Epithelial cell of esophagus (primary cell): ENCODE measurements around the gene EN1.

Experiments
- DNase-seq: peaks from one replicate; pipeline ENCODE4 v3.0.0; 2010; ENCODE audit warnings: low read depth
- H3K4me3 ChIP-seq: 2 replicates; pipeline ENCODE4 v1.5.1; 2011; ENCODE audit warnings: mild to moderate bottlenecking, low read length, control low read depth
- TF ChIP-seq, protein P1 (sequence below): IDR thresholded peaks from 2 replicates; pipeline ENCODE4 v1.5.1; 2011; ENCODE audit warnings: low read depth, mild to moderate bottlenecking, low read length, control low read depth, inconsistent platforms; ENCODE audit not compliant: insufficient read depth; ENCODE audit errors: missing control alignments

The EN1 gene

GRCh38 chr2:118846953-118847761, at the start of gene EN1:
TSS of gene EN1 (minus strand) at chr2:118847648. CDS start at chr2:118847167, 481 bp downstream.
- no peak within 1 kb of the TSS for H3K4me3 ChIP-seq
- no peak for DNase-seq
- TF ChIP-seq, protein P1, sequence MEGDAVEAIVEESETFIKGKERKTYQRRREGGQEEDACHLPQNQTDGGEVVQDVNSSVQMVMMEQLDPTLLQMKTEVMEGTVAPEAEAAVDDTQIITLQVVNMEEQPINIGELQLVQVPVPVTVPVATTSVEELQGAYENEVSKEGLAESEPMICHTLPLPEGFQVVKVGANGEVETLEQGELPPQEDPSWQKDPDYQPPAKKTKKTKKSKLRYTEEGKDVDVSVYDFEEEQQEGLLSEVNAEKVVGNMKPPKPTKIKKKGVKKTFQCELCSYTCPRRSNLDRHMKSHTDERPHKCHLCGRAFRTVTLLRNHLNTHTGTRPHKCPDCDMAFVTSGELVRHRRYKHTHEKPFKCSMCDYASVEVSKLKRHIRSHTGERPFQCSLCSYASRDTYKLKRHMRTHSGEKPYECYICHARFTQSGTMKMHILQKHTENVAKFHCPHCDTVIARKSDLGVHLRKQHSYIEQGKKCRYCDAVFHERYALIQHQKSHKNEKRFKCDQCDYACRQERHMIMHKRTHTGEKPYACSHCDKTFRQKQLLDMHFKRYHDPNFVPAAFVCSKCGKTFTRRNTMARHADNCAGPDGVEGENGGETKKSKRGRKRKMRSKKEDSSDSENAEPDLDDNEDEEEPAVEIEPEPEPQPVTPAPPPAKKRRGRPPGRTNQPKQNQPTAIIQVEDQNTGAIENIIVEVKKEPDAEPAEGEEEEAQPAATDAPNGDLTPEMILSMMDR, result no peak

- TF ChIP-seq, protein P1, result no peak
- H3K4me3 ChIP-seq, result no peak overlapping the region
- no peak for DNase-seq
These were observed 45.7 kb upstream of the EN1 start for GRCh38 chr2:118893100-118893499.

- DNase-seq, result no peak
- H3K4me3 ChIP-seq, result no peak overlapping the region
- TF ChIP-seq, protein P1, result no peak
These were observed 42.5 kb upstream of the EN1 start for GRCh38 chr2:118889995-118890394.

DNA sequence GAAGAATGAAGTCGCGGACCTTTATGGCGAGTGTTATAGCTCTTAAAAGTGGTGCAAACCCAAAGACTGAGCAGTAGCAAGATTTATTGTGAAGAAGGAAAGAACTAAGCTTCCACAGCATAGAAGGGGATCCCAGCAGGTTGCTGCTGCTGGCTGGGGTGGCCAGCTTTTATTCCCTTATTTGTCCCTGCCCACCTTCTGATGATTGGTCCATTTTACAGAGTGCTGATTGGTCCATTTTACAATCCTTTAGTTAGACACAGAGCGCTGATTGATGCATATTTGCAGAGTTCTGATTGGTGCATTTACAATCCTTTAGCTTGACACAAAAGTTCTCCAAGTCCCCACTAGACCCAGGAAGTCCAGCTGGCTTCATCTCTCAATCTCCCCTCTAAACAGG, 36.3 kb upstream of the EN1 start:
- no peak for DNase-seq
- TF ChIP-seq, protein P1, result no peak
- H3K4me3 ChIP-seq, result no peak overlapping the region

DNA sequence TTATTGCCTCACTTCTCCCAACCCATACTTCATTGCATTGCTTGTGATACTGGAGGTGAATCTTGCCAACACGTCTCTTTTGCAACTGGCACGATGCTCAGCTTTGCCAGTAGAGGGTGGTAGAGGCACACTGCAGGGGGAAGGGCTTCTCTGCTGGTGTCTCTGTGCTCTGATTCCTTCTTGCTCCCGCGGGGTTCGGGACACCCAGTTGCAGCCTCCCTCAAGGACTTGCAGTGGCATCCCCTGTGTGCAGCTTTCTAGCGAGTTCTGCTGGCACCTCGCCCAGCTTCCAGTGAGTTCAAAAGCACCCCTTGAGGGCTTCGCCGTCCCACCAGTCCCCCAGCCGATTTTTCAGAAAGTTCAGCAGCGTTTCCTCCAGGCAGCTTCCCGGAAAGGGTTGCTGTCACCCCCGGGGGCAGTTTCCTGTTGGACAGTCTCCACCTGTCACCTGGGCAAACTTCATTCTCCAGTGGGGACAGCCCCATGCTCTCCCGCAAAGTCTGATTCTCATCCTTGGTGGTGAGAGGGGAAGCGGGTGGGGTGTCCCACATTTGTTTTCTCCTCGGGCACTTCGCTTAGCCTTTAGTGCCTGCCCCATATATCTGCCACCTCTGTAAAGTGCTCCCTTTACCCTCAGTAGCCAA, 35.4 kb upstream of the EN1 start:
- H3K4me3 ChIP-seq, result no peak overlapping the region
- peak; percentile 71 for DNase-seq
- TF ChIP-seq, protein P1, result peak; percentile 97

DNA sequence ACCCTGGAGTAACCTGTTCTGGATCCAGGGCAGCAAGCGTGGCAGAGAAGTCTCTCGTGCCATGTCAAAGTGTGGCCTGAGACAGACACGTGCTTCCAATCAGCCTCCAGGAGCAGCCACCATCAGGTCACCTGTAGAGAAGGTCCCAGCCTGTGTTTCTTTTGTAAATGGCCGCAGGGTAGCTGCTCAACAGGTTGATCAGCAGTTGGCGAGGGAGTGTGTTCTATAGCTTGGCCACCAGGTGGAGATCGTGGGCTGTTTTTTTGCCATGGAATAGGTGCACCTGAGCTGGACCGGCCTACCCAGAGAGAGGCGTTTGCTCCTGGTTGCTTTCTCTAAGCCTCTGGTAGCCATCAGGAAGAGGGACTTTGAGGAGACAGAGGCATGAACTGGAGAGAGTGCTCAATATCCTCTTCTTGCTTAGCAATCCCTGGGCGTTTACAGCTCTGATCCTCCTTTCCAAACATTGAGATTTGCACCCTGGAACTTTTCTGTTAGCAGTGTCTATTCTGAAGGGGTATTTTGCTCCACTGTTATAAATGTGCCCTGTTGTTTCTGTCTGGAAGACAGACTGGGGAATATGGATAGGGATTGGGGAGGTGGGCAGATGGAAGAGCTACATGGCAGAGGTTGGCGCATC, 34.2 kb upstream of the EN1 start:
- TF ChIP-seq, protein P1, result peak; percentile 86
- DNase-seq, result peak; percentile 83
- no peak overlapping the region for H3K4me3 ChIP-seq
